DOHH2 (cell line): ENCODE measurements around the gene SLC19A1.

Experiments
- H3F3A ChIP-seq: fragments of 200-600 bp; sonication (generic), shearing (Covaris generic); 2 replicates; pipeline ENCODE4 v1.6.0; 2016; ENCODE audit warnings: antibody characterized with exemption, mild to moderate bottlenecking; ENCODE audit not compliant: control insufficient read depth, insufficient read depth
- H3K27ac ChIP-seq: fragments of 200-600 bp; sonication (generic); 2 replicates; pipeline ENCODE4 v1.5.1; 2014; ENCODE audit warnings: low read depth, mild to moderate bottlenecking, low read length, moderate library complexity
- H3K27me3 ChIP-seq: fragments of 200-600 bp; sonication (generic); 2 replicates; pipeline ENCODE4 v1.6.1; 2014; ENCODE audit warnings: mild to moderate bottlenecking, low read length, mixed read lengths; ENCODE audit not compliant: control insufficient read depth
- H3K36me3 ChIP-seq: fragments of 200-600 bp; sonication (generic); 2 replicates; pipeline ENCODE4 v1.6.1; 2014; ENCODE audit warnings: mild to moderate bottlenecking, low read length, moderate library complexity, mixed read lengths; ENCODE audit not compliant: control insufficient read depth
- H3K4me1 ChIP-seq: fragments of 200-600 bp; sonication (generic); 2 replicates; pipeline ENCODE4 v1.6.1; 2014; ENCODE audit warnings: mild to moderate bottlenecking, low read length, mixed read lengths; ENCODE audit not compliant: control insufficient read depth
- H3K4me2 ChIP-seq: fragments of 200-600 bp; sonication (generic); 2 replicates; pipeline ENCODE4 v1.6.0; 2014; ENCODE audit warnings: mild to moderate bottlenecking, low read length, moderate library complexity
- H3K4me3 ChIP-seq: fragments of 200-600 bp; sonication (generic); 2 replicates; pipeline ENCODE4 v1.5.1; 2014; ENCODE audit warnings: mild to moderate bottlenecking, low read length, mixed read lengths
- H3K79me2 ChIP-seq: fragments of 200-600 bp; sonication (generic); 2 replicates; pipeline ENCODE4 v1.6.1; 2014; ENCODE audit warnings: mild to moderate bottlenecking, low read length, mixed read lengths; ENCODE audit not compliant: control insufficient read depth
- H3K9me2 ChIP-seq: fragments of 200-600 bp; sonication (generic); replicated peaks from 2 replicates; pipeline ENCODE4 v1.6.1; 2014; ENCODE audit warnings: mild to moderate bottlenecking, low read length, mixed read lengths; ENCODE audit not compliant: control insufficient read depth
- H3K9me3 ChIP-seq: fragments of 200-600 bp; sonication (generic); 2 replicates; pipeline ENCODE4 v1.6.1; 2014; ENCODE audit warnings: antibody characterized with exemption, low read length, mixed read lengths; ENCODE audit not compliant: control insufficient read depth, insufficient read depth
- H4K20me1 ChIP-seq: fragments of 200-600 bp; sonication (generic); 2 replicates; pipeline ENCODE4 v1.6.0; 2014; ENCODE audit warnings: low read depth, mild to moderate bottlenecking, antibody characterized with exemption, low read length, moderate library complexity; ENCODE audit not compliant: control insufficient read depth, insufficient read depth
- CTCF ChIP-seq: fragments of 200-600 bp; sonication (generic); IDR thresholded peaks from one replicate; pipeline ENCODE4 v1.5.1; 2014; ENCODE audit warnings: antibody characterized with exemption, mild to moderate bottlenecking, low read depth, low read length; ENCODE audit not compliant: poor library complexity, severe bottlenecking
- EZH2phosphoT487 ChIP-seq: fragments of 200-600 bp; sonication (generic); IDR thresholded peaks from 2 replicates; pipeline ENCODE4 v1.6.1; 2017; ENCODE audit warnings: borderline replicate concordance, mild to moderate bottlenecking, antibody characterized with exemption, low read length, moderate library complexity, mixed read lengths

Gene SLC19A1

DNA sequence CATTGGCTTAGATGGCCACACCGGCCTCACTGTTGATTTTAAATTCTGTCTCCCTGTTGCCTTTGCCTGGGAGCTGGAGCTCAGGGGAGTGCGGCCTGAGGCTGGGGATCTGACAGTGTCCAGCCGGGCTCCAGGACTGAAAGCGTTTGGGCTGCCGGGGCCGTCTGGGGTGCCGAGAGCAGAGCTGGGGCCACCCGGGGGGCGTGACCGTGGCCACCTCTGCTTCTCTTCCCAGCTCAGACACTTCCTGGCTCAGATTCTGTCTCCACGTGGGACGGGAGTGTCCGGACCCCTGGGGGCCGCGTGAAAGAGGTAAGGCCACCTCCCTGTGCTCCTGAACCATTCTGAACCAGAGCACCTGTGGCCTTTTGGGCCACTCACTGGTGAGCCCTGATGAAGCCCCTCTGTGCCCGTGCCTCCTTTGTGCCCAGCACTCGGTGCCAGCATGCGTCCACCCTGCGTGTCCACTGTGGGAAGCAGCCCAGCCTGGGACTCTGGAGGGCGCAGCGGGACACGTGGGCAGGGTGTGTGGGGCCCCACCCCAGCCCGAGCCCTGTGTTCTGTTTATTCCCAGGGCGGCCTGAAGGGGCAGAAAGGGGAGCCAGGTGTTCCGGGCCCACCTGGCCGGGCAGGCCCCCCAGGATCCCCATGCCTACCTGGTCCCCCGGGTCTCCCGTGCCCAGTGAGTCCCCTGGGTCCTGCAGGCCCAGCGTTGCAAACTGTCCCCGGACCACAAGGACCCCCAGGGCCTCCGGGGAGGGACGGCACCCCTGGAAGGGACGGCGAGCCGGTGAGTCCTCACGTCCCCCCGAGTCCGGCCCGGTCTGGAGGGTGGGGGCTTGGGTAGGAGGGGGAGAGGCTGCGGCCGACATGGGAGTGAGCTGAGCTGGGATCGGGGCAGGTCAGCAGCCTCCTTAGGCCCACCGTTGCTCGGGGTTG, 64.8 kb downstream of the SLC19A1 start:
- Histone ChIP-seq H3K79me2 (no peaks in the 10 kb centered on the region), H3K4me2 (peak overlapping the region; percentile 46; the same call in 1 of the 2 replicates), H3K27ac (no peak overlapping the region), H3K4me3 (no peak overlapping the region), H3K4me1 (peaks cover 3% of the 10 kb centered on the region; the same call in 1 of the 2 replicates), H3K9me2 (no peaks in the 10 kb centered on the region), H3K27me3 (no peaks in the 10 kb centered on the region), H3K9me3 (peaks cover 20% of the 10 kb centered on the region), H3F3A (no peaks in the 10 kb centered on the region), H4K20me1 (no peaks in the 10 kb centered on the region), H3K36me3 (no peaks in the 10 kb centered on the region)
- TF ChIP-seq EZH2phosphoT487 (no peak), CTCF (no peak)

- Histone ChIP-seq H3F3A (no peaks in the 10 kb centered on the region), H3K27me3 (no peaks in the 10 kb centered on the region), H3K4me1 (peaks cover 3% of the 10 kb centered on the region; the same call in 1 of the 2 replicates), H3K36me3 (no peaks in the 10 kb centered on the region), H3K79me2 (no peaks in the 10 kb centered on the region), H3K9me2 (no peaks in the 10 kb centered on the region), H4K20me1 (no peaks in the 10 kb centered on the region), H3K9me3 (peaks cover 20% of the 10 kb centered on the region), H3K4me3 (no peak overlapping the region), H3K27ac (no peak overlapping the region), H3K4me2 (no peak overlapping the region)
- TF ChIP-seq EZH2phosphoT487 (no peak), CTCF (no peak)
Measured at GRCh38 chr21:45476582-45476981, 65.7 kb downstream of the SLC19A1 start.

- H3F3A ChIP-seq: no peaks in the 10 kb centered on the region
- TF ChIP-seq CTCF (no peak), EZH2phosphoT487 (no peak)
- H3K4me2 ChIP-seq: no peak overlapping the region
- no peak overlapping the region for H3K27ac ChIP-seq
- H4K20me1 ChIP-seq: no peaks in the 10 kb centered on the region
- H3K4me1 ChIP-seq: peaks cover 3% of the 10 kb centered on the region; the same call in 1 of the 2 replicates
- peaks cover 17% of the 10 kb centered on the region for H3K9me3 ChIP-seq
- H3K9me2 ChIP-seq: no peaks in the 10 kb centered on the region
- H3K79me2 ChIP-seq: no peaks in the 10 kb centered on the region
- no peaks in the 10 kb centered on the region for H3K27me3 ChIP-seq
- H3K4me3 ChIP-seq: no peak overlapping the region
- H3K36me3 ChIP-seq: no peaks in the 10 kb centered on the region
Measured at GRCh38 chr21:45475797-45476570, 66.3 kb downstream of the SLC19A1 start.
